Suprapubic skin (tissue), 4 donors: ENCODE results near the gene SLC2A4RG.

Experiments used
- POLR2A ChIP-seq, 2 donors: fragments of 450-650 bp; IDR thresholded peaks; one replicate each; pipeline ENCODE4 v1.6.1; 2017; ENCODE audit warnings: antibody characterized with exemption in 2 of 2, mild to moderate bottlenecking in 2 of 2, moderate library complexity in 2 of 2
- POLR2AphosphoS5 ChIP-seq, 3 donors: sonication (generic); formaldehyde crosslinking; IDR thresholded peaks; one replicate each; pipeline ENCODE4 v1.6.1; 2017; ENCODE audit warnings: antibody characterized with exemption in 3 of 3

- TF ChIP-seq POLR2AphosphoS5 (IDR thresholded peaks at IDR 0.05) (no peak), POLR2A (IDR thresholded peaks at IDR 0.05) (no peak)
These were observed 30.4 kb upstream of the SLC2A4RG start for GRCh38 chr20:63709149-63709527.
